Left colon (tissue), 2 donors: ENCODE data around the gene GABARAPL2. TPM values are rescaled to one million over a fixed set of nuclear protein-coding genes. Genes with fewer than 3 reads are reported as not detected.
A peak's percentile ranks its signal among the peaks of the same experiment; 100 is the strongest.
"Not testable (repeated sequence)": the region's sequence is repeated elsewhere in the genome, so short reads cannot be mapped to it uniquely, and the experiment has no call there.

Source experiments
- ATAC-seq: fragments of 200-7000 bp; cut with Tn5 transposase; one replicate; pipeline ENCODE4 v1.9.1; 2020; ENCODE audit warnings: mild to moderate bottlenecking, moderate library complexity
- DNase-seq, 2 donors: peaks; one replicate each; pipeline ENCODE4 v3.0.0-alpha.2; 2020
- intact Hi-C, 2 donors: fragments of 100-400 bp; cut with DNase I in 1 of 2; cut with micrococcal nuclease in 1 of 2; formaldehyde crosslinking; loops; one replicate each; pipeline versions ENCODE4 v1.11.2 to v1.14.0; 2022; cut with DNase I, micrococcal nuclease
- long read RNA-seq: library from polyadenylated mRNA; unstranded; transcript quantifications from one replicate; pipeline ENCODE4 v2.0.0, GENCODE V29; 2021
- total RNA-seq, 2 donors: library from RNA; stranded (reverse); fragmentation: NEBNext Ultra II Directional; extraction: Animal tissue kit (Norgen Biotek cat#: 25700); gene quantifications; one replicate each; pipeline ENCODE4 v1.2.1, GENCODE V29; 2021
- donor health status: DM: no; HTN: no; CAD: no.
- donor health status: DM: yes; HTN: yes; CAD: no.

Gene GABARAPL2, protein sequence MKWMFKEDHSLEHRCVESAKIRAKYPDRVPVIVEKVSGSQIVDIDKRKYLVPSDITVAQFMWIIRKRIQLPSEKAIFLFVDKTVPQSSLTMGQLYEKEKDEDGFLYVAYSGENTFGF
- total RNA-seq, result 100 to 1,000 TPM in 1 of 2 donors, 10 to 100 TPM in 1; 91.1 to 110 TPM
- long read RNA-seq, transcript GABARAPL2-201 (4 exons, 1,002 nt), result major isoform, 48 of 49 reads
- long read RNA-seq, partial matches to known transcripts, result 1 of 49 reads
- long read RNA-seq, other reads (novel, unspliced or antisense), result 0 of 49 reads

- DNase-seq (peak; percentile 73 to 92), ATAC-seq (peak; percentile 83)
- intact Hi-C loops, result loop anchor here in 1 of 2 donors (5.0 kb wide), 1 partner anchor 56 kb away; the partner anchor contains the start of gene ADAT1
These were observed at the start of gene GABARAPL2 for GRCh38 chr16:75566040-75566757. Gene GABARAPL2, plus strand, starts transcription at chr16:75566379. Its CDS starts 108 bp downstream, at chr16:75566487.

- intact Hi-C loops, result no loop called here
- ATAC-seq (no peak), DNase-seq (no peak)
These were observed 47.0 kb upstream of the GABARAPL2 start for GRCh38 chr16:75519175-75519574.

DNA sequence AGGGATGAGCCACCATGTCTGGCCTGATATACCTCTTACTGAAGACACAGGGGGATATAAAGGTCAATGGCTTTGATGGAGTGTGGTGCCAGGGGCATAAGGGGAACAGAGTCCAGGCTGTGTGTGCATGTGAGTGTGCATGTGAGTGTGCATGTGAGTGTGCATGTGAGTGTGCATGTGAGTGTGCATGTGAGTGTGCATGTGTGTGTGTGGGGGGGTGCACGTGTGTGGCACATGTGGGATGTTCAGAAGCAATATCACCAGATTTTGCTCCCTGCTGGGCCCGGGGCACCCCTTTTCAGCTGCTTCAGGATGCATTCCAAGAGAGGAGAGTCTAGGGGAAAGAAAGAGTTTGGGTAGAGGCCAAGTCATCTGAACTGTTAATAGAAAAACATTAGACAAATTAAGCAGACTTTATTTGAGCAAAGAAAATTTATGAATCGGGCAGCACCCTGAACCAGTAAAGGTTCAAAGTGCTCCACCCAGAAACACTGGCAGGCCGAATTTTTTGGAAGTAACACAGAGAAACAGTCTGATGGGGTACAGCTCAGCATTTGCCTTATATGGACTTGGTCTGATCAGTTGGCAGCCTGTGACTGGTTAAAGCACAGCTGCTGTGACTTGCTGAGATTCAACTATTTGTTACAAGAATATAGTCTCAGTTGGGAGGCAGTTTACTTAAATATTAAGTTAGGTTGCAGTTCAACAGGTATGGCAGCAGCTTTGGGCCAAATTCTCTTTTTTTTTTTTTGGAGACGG, 40.0 kb upstream of the GABARAPL2 start:
- ATAC-seq, result no peak
- no peak for DNase-seq
- intact Hi-C loops, result no loop called here

DNA sequence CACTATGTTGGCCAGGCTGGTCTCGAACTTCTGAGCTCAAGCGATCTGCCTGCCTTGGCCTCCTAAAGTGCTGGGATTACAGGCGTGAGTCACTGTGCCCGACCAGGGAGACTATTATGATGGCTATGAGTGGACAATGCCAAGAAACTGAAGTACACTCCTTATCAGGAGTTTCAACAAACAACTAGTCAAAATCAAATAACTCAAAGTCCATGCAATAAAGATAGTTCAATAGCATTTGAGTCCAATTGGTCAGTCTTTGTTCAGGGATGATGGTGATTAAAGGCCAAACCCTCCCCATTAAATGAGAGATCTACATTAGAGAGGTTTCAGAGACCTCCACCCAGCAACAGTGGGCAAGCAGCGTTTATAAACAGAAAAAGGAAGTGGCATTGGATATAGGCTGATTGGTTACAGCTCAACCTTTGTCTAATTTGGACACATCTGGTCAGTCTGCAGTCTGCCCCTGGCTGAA, 38.3 kb upstream of the GABARAPL2 start:
- peak; percentile 52 to 71 for DNase-seq
- peak; percentile 88 for ATAC-seq
- intact Hi-C loops, result no loop called here

- ATAC-seq, result no peak
These were observed 36.9 kb upstream of the GABARAPL2 start for GRCh38 chr16:75529056-75529905.

GRCh38 chr16:75529959-75530358, 36.2 kb upstream of the GABARAPL2 start:
- intact Hi-C loops, result no loop called here
- ATAC-seq, result no peak
- DNase-seq, result no peak

More at GRCh38 chr16:75529056-75529905, 36.9 kb upstream of the GABARAPL2 start:
- DNase-seq, result no peak
- intact Hi-C loops, result no loop called here

GRCh38 chr16:75532142-75532765, 33.9 kb upstream of the GABARAPL2 start:
- ATAC-seq (no peak), DNase-seq (peak in 1 of 2 donors; percentile 22)
- intact Hi-C loops, result no loop called here

- DNase-seq (peak in 1 of 2 donors; percentile 20), ATAC-seq (no peak)
- intact Hi-C loops, result no loop called here
These were observed 33.4 kb upstream of the GABARAPL2 start for GRCh38 chr16:75532791-75533190.

DNA sequence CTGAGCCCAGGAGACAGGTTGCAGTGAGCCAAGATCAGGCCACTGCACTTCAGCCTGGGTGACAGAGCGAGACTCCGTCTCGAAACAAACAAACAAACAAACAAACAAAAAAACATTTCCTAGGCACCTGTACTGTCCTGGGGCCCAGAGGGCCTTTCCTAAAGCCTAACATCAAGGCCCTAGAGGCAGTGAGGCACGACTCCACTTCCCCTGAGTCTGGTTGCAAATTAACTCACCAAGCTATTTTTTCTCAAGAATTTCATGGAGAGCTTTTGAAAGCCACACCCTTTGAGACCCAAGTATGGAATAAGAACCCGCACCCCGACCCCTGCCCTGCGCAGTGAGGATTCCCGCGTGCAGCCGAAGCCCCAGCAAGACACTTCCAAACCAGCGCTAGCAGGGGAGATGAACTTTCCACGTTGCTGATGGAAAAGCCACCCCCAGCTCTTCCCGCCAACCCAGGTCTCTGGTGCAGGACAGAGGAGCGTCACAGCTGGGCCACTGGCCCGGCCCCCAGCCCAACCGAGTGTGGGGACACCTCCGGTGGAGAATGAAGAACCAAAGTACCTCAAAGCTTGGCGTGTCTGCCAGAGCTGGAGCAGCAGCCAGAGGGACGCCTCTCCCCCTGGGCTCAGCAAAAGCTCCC, 31.5 kb upstream of the GABARAPL2 start:
- DNase-seq, result peak in 1 of 2 donors; percentile 26
- intact Hi-C loops, result no loop called here
- ATAC-seq, result no peak

GRCh38 chr16:75535211-75535843, 30.9 kb upstream of the GABARAPL2 start:
- intact Hi-C loops, result no loop called here
- ATAC-seq (no peak), DNase-seq (peak; percentile 18 to 28)

- ATAC-seq, result peak; percentile 85
- intact Hi-C loops, result no loop called here
- DNase-seq, result peak; percentile 81 to 88
These were observed 30.3 kb upstream of the GABARAPL2 start, which contains the start of gene CHST5 for GRCh38 chr16:75535901-75536300. Gene CHST5, minus strand, starts transcription at chr16:75536108. Its CDS starts 5,724 bp downstream, at chr16:75530384.

DNA sequence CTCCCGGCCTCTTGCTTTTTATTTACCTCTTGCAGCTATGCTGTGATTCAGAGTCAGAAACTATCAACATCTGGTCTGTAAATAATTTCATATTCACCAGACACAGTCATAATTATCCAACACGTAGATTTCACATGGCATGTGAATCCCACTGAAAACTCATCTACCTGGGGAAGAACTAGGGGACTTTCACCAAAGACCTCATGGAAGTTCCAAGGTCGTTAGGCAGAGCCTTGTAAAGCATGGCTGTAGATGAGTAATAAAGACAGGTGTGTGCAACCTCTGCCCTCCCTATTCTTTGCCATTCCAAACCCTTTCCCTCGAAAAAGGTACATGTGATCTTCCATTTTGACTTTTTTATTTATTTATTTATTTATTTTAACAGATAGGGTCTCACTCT, 28.4 kb upstream of the GABARAPL2 start:
- DNase-seq (peak in 1 of 2 donors; percentile 23), ATAC-seq (peak; percentile 37)
- intact Hi-C loops, result no loop called here

DNA sequence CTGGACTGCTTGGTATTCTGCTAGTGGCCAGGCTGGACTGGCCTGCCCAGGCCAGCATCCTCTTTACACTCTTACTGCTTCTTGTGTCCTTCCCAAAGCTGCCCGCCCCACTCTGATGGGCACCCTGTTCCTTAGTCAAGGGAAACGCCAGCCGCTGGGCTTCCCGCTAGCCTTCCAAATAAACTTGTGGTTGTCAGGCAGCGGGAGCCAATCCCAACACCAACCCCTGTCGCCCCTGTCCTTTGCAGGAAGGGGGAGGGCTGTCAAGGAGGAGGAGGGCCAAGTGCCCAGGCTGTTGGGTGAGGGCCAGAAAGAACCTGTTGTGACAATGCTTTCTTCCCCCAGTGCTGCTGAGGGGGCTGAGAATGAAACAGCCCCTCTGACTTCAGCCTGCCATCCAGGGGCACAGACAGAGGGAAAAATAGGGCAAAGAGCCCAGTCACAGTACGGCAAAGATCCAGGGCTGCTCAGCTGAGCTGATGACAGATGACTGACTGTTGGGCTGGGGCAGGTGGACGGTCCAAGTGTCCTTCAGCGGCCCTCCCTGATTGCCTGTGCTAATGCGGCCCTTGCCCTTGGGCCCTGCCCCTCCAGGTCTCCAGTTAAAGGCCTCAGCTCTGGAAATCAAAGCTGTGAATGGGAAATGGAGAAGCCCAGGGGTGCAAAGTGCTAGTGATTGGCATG, 27.2 kb upstream of the GABARAPL2 start:
- DNase-seq, intact Hi-C loops: not testable (repeated sequence)
- peak; percentile 10 for ATAC-seq

DNA sequence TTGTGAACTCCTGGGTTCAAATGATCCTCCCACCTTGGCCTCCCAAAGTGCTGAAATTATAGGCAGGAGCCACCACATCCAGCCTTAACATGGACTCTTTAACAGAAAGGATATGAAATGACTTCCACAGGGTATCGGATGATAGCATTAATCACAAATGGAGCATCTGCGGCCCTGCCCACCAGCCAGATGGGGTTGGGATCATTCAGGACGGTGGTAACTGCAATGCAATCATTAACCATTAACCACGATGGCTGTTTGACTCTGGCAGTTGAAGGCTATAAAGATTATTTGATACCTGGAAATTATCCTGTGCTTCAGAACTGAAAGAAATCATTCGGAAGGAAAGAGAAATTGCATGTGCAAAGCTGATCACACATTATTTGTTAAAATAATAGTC, 24.9 kb upstream of the GABARAPL2 start:
- peak; percentile 67 to 74 for DNase-seq
- peak; percentile 82 for ATAC-seq
- intact Hi-C loops, result no loop called here

DNA sequence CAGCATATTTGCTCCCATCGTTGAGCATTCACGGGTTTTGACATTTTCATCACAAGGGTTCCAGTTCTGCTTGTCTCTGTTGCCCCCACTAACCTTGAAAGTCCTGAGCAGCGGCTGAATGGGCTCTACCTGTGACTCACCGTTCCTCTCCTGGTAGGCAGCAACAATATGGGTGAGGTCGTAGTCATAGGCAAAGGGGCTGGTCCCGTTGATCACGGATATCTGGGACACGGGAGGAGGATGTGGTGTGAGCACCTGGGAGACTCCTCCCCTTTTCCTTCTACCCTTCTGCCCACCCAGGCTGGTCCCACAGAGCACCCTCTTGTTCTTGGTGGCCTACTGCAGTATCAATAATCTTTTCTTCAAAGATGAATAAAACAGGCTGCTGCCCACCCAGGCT, 23.7 kb upstream of the GABARAPL2 start:
- DNase-seq, intact Hi-C loops: not testable (repeated sequence)
- ATAC-seq, result peak; percentile 55

DNA sequence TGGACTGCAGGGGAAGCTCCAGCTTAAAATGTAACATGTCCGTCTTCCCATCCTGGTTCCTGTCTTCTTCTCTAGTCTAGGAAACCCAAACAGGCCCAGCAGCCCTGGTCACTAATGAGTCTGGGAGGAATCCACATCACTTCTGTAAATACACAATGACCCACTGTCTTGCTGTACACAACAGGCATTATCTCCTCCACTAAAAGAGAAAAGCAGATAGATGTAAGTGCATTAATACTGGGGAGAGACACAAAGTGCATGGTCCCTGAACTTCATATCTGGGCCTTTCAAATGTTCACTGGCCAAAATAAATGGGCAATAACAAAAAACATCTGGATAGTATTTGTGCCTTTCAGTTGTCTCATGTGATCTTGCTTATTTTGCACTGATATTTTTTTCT, 20.3 kb upstream of the GABARAPL2 start:
- intact Hi-C loops, ATAC-seq, DNase-seq: not testable (repeated sequence)
